K562 (cell line): Measurements from ENCODE around the gene SOAT2. TPM values are rescaled to one million over a fixed set of nuclear protein-coding genes. Genes with fewer than 3 reads are reported as not detected.
A peak's percentile ranks its signal among the peaks of the same experiment; 100 is the strongest.

Experiments
- ATAC-seq: fragments of 200-7000 bp; cut with Tn5 transposase; 3 replicates; pipeline ENCODE4 v1.9.1; 2020; ENCODE audit warnings: moderate library complexity
- BruUV-seq: library from RNA; stranded (reverse); fragments of 400-500 nt; replicated peaks from 2 replicates; lab custom pipeline; 2021; lab: Mats Ljungman, UMichigan
- CTCF ChIA-PET: fragments of 300-600 bp; formaldehyde crosslinking; extraction: SDS; loops from one replicate; lab custom pipeline; 2021; ENCODE audit warnings: low intra/inter-chr PET ratio; lab: Yijun Ruan, JAX
- POLR2A ChIA-PET: fragments of 300-600, 350-650 bp; sonication (Branson Sonifier 250); formaldehyde crosslinking; extraction: SDS; loops from one replicate; lab custom pipeline; 2021; ENCODE audit warnings: antibody characterized with exemption, inconsistent platforms; lab: Yijun Ruan, JAX
- DNase-seq, 4 experiments: peaks; one replicate each; pipeline versions ENCODE4 v3.0.0 to v3.0.0-alpha.2; 2011 to 2018; ENCODE audit warnings: low spot score in 3 of 4, mixed read lengths in 3 of 4; ENCODE audit errors: extremely low read depth in 1 of 4
- FAIRE-seq: peaks from 2 replicates; lab custom pipeline; 2011; peaks lifted over from hg19 to GRCh38; lab: Jason Lieb, UNC
- H2AFZ ChIP-seq: 2 replicates; pipeline ENCODE4 v1.6.0; 2011; ENCODE audit warnings: low read depth, low read length, control low read depth, inconsistent platforms
- H3K27ac ChIP-seq: fragments of 200-600 bp; 3 replicates; pipeline ENCODE4 v1.8.0; 2011; ENCODE audit warnings: low read depth, mild to moderate bottlenecking, control low read depth, inconsistent platforms, low read length, moderate library complexity, mixed read lengths; ENCODE audit errors: extremely low read depth
- H3K27me3 ChIP-seq, 2 experiments: fragments of 300-600 bp in 1 of 2; 2 replicates in 1 of 2; 3 replicates in 1 of 2; pipeline versions ENCODE4 v1.6.0 to v1.8.0; 2011; ENCODE audit warnings: inconsistent platforms in 2 of 2, low read length in 2 of 2, mild to moderate bottlenecking in 1 of 2, mixed read lengths in 1 of 2, moderate library complexity in 1 of 2; ENCODE audit not compliant: control insufficient read depth in 2 of 2, insufficient read depth in 2 of 2
- H3K36me3 ChIP-seq: fragments of 300-600 bp; 3 replicates; pipeline ENCODE4 v1.8.0; 2011; ENCODE audit warnings: mild to moderate bottlenecking, low read length, inconsistent platforms; ENCODE audit not compliant: control insufficient read depth, insufficient read depth
- H3K4me1 ChIP-seq, 2 experiments: fragments of 200-600 bp in 1 of 2; replicated peaks in 1 of 2; 2 replicates in 1 of 2; 3 replicates in 1 of 2; pipeline versions ENCODE4 v1.5.1 to v1.8.0; 2011; ENCODE audit warnings: inconsistent platforms in 2 of 2, low read length in 2 of 2, mild to moderate bottlenecking in 1 of 2, mixed read lengths in 1 of 2, moderate library complexity in 1 of 2; ENCODE audit not compliant: control insufficient read depth in 2 of 2, insufficient read depth in 2 of 2
- H3K4me2 ChIP-seq: 2 replicates; pipeline ENCODE4 v1.6.1; 2011; ENCODE audit warnings: low read length, control low read depth, inconsistent platforms, mixed read lengths; ENCODE audit not compliant: insufficient read depth
- H3K4me3 ChIP-seq: fragments of 200-600 bp; sonication (generic), shearing (Covaris generic); 2 replicates; pipeline ENCODE4 v1.5.1; 2016; ENCODE audit warnings: control low read depth, inconsistent platforms
- H3K79me2 ChIP-seq: fragments of 200-600 bp; 3 replicates; pipeline ENCODE4 v1.8.0; 2011; ENCODE audit warnings: low read length, inconsistent platforms; ENCODE audit not compliant: control insufficient read depth, insufficient read depth
- H3K9ac ChIP-seq, 2 experiments: 2 replicates each; pipeline versions ENCODE4 v1.6.0 to v1.6.1; 2011; ENCODE audit warnings: low read depth in 2 of 2, low read length in 2 of 2, control low read depth in 1 of 2, inconsistent platforms in 1 of 2, mild to moderate bottlenecking in 1 of 2, mixed read lengths in 1 of 2; ENCODE audit not compliant: insufficient read depth in 1 of 2
- H3K9me1 ChIP-seq: one replicate; pipeline ENCODE4 v1.6.0; 2011; ENCODE audit warnings: inconsistent platforms, mild to moderate bottlenecking, low read length, moderate library complexity; ENCODE audit not compliant: control insufficient read depth, insufficient read depth
- H3K9me3 ChIP-seq: replicated peaks from 2 replicates; pipeline ENCODE4 v1.5.1; 2011; ENCODE audit warnings: low read depth, low read length, inconsistent platforms; ENCODE audit not compliant: control insufficient read depth, insufficient read depth
- H4K20me1 ChIP-seq: replicated peaks from 2 replicates; pipeline ENCODE4 v1.6.1; 2011; ENCODE audit warnings: low read length, inconsistent platforms, mixed read lengths; ENCODE audit not compliant: control insufficient read depth, insufficient read depth
- MBD2 ChIP-seq: sonication (generic); IDR thresholded peaks from 2 replicates; pipeline ENCODE4 v1.6.1; 2016; ENCODE audit warnings: low read depth, borderline replicate concordance
- MYC ChIP-seq, 2 experiments: fragments of 250-450 bp in 1 of 2; sonication (Bioruptor Pico) in 1 of 2; IDR thresholded peaks; 2 replicates each; pipeline versions ENCODE4 v1.5.1 to v1.6.1; 2012 to 2021; ENCODE audit warnings: low read depth in 2 of 2, borderline replicate concordance in 1 of 2, improper control_type of control experiment in 1 of 2, low read length in 1 of 2, mild to moderate bottlenecking in 1 of 2, moderate library complexity in 1 of 2
- PML ChIP-seq: IDR thresholded peaks from 2 replicates; pipeline ENCODE4 v1.6.1; 2012; ENCODE audit warnings: low read length, inconsistent platforms
- PURB ChIP-seq: sonication (generic); formaldehyde crosslinking; IDR thresholded peaks from 2 replicates; pipeline ENCODE4 v1.9.0; 2021; ENCODE audit warnings: low read depth, mild to moderate bottlenecking, missing genetic modification reagents
- RHOXF2B ChIP-seq: fragments of 250-450 bp; sonication (Bioruptor Pico); conservative IDR thresholded peaks from 2 replicates; pipeline ENCODE4 v1.5.1; 2021
- TAF7 ChIP-seq: fragments of 450-650 bp; IDR thresholded peaks from 2 replicates; pipeline ENCODE4 v1.6.1; 2016; ENCODE audit warnings: missing genetic modification characterization, missing compliant biosample characterization
- TAF9B ChIP-seq: fragments of 450-650 bp; IDR thresholded peaks from 2 replicates; pipeline ENCODE4 v1.6.1; 2018; ENCODE audit warnings: mild to moderate bottlenecking; ENCODE audit not compliant: partially characterized antibody
- ZNF121 ChIP-seq: sonication (generic); formaldehyde crosslinking; conservative IDR thresholded peaks from 2 replicates; pipeline ENCODE4 v1.8.0; 2022; ENCODE audit warnings: missing genetic modification reagents
- ZNF280A ChIP-seq: fragments of 450-650 bp; IDR thresholded peaks from 2 replicates; pipeline ENCODE4 v1.6.1; 2018; ENCODE audit warnings: mild to moderate bottlenecking, low read depth; ENCODE audit not compliant: partially characterized antibody
- ZNF436 ChIP-seq: fragments of 250-450, 450-650 bp; sonication (Bioruptor Pico); formaldehyde crosslinking; IDR thresholded peaks from 2 replicates; pipeline ENCODE4 v1.7.0; 2020; ENCODE audit warnings: mild to moderate bottlenecking
- WGBS: fragments of 100-300 bp; shearing (Covaris generic); methylation state at CpG from one replicate; pipeline ENCODE4 v1.1.6; 2016; ENCODE audit warnings: low coverage, mixed read lengths; ENCODE audit not compliant: insufficient coverage; ENCODE audit errors: missing lambda C conversion rate; 5-methylcytosine and 5-hydroxymethylcytosine counted together
- in situ Hi-C: fragments of 300-500 bp; cut with MboI; formaldehyde crosslinking; loops from 4 replicates; pipeline ENCODE4 v1.15.0; 2018; ENCODE audit warnings: inconsistent platforms, mixed read lengths
- intact Hi-C: fragments of 100-400 bp; cut with micrococcal nuclease; formaldehyde crosslinking; loops from 2 replicates; pipeline ENCODE4 v1.14.2; 2022
- polyA plus RNA-seq, 8 experiments: library from polyadenylated mRNA; depleted of rRNA in 4 of 8; stranded (reverse) in 5 of 8; unstranded in 3 of 8; fragments of >200 nt; fragmentation: Nextera tagmentation in 2 of 8; fragmentation: Illumina TruSeq in 1 of 8; extraction: Ambion mirVana in 2 of 8; extraction: Trizol in 1 of 8; gene quantifications; 2 replicates each; pipeline versions ENCODE4 v1.2.1 to v1.2.3, GENCODE V29; 2011 to 2014; ENCODE audit warnings: inconsistent platforms in 1 of 8, missing spikeins in 1 of 8
- total RNA-seq, 7 experiments: library from RNA; depleted of rRNA in 6 of 7; stranded (reverse); fragments of >200 nt in 6 of 7; fragmentation: Illumina TruSeq in 2 of 7; extraction: Trizol in 2 of 7; gene quantifications; 2 replicates each; pipeline versions ENCODE4 v1.2.1 to v1.2.3, GENCODE V29; 2011 to 2021; ENCODE audit warnings: low replicate concordance in 1 of 7

The SOAT2 gene
- total and polyA plus RNA-seq, 9 of the 15 experiments (the other 6 are each of a cell fraction or from before 2014, with no cell fraction given), result 0.04 TPM; not detected in 8

DNA sequence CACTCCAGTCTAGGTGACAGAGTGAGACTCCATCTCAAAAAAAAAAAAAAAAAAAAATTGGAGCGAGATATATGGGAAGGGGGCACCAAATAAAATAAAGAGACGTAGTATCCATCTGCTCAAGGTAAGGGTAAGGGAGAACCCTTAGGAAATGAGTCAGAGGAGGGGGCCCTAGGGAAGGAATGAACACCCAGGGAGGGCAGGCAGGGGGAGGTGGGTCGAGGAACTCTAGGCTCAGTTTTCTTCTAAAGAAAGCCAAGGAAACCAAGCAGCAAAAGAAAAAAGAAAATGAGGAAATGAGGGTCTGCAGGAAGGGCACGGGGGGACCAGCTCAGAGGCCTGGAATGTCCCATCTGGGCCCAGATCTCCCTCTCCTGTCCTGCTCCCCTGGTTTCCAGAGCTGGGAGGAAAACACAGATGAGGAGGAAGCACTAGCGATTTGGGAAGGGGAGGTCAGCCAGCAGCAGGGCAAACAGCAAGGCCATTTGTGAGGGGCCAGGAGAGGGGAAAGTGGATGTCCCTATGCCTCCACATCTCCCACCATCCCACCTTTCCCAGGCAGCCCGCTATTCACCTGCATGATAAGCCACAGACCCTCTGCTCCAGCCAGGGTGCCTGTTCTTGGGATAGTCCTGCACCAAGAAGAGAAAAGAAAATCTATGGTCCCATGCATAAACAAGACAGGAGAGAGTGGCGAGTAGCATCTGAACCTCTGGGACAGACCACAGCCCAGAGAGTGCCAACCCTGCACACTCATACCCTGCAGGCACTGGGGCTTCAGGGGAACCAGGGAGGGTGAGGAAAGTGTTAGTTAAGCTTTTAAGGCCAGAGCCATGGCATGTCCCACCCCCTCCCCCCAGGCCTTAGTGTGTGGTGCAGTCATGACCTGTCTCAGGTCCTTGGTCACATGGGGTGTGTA lies 36.0 kb upstream of the SOAT2 start:
- BruUV-seq, result no TSS peak
- TF ChIP-seq ZNF280A, result no peak
- TF ChIP-seq ZNF121 (CRISPR knock-in tag), result no peak
- TF ChIP-seq RHOXF2B, result no peak
- TF ChIP-seq PML, result no peak
- no peak for TF ChIP-seq TAF9B
- TF ChIP-seq TAF7 (tag), result no peak
- no peak for TF ChIP-seq MBD2
- no peak for TF ChIP-seq MYC (IDR thresholded peaks at IDR 0.05; ENCODE audit: low read depth, low read length)
- TF ChIP-seq MYC (CRISPR knock-in tag; IDR thresholded peaks at IDR 0.05; ENCODE audit: borderline replicate concordance, low read depth), result no peak
- no peak for TF ChIP-seq ZNF436 (CRISPR knock-in tag)
- TF ChIP-seq PURB (CRISPR knock-in tag), result no peak
- H3K4me3 ChIP-seq, result no peak overlapping the region
- ChIA-PET POLR2A (interaction anchor here (1.2 to 1.4 kb wide), 2 partner anchors 12 to 121 kb away, joined by 3 to 5 read pairs; partner anchors contain the start of gene SPRYD3), CTCF (interaction anchor here (2.1 kb wide), 1 partner anchor 31 kb away, joined by 49 read pairs; the partner anchor contains the start of gene IGFBP6)
- in situ Hi-C loops, result loop anchor here (5.0 to 10.0 kb wide), 3 partner anchors 35 to 220 kb away; partner anchors contain the start of genes ITGB7 and SOAT2
- no peak overlapping the region for H3K27ac ChIP-seq
- intact Hi-C loops, result loop anchor here (2.0 to 10.0 kb wide), 2 partner anchors 91 to 437 kb away; partner anchors contain the start of genes NPFF and TARBP2
- peaks cover 16 to 18% of the 10 kb centered on the region in 2 experiments for H3K4me1 ChIP-seq
- ATAC-seq (no peak), DNase-seq (no peak), FAIRE-seq (no peak)
- H3K36me3 ChIP-seq, result peaks cover 8% of the 10 kb centered on the region; the same call in 2 of the 3 replicates
- 51% methylated on average over 7 of the region's 7 CpGs for WGBS
- peak overlapping the region in 1 of 2 experiments; percentile 1; a peak in 1 of 4 replicates for H3K9ac ChIP-seq
- H4K20me1 ChIP-seq, result no peaks in the 10 kb centered on the region
- no peaks in the 10 kb centered on the region for H3K9me3 ChIP-seq
- no peak overlapping the region for H3K4me2 ChIP-seq
- H3K27me3 ChIP-seq, result no peaks in the 10 kb centered on the region; a peak in 1 of 5 replicates
- H2AFZ ChIP-seq, result no peak overlapping the region
- H3K79me2 ChIP-seq, result no peaks in the 10 kb centered on the region
- H3K9me1 ChIP-seq, result no peaks in the 10 kb centered on the region
